Fibroblast of mammary gland (primary cell): ENCODE measurements around the gene NPTXR.
"Not testable (repeated sequence)": the region's sequence is repeated elsewhere in the genome, so short reads cannot be mapped to it uniquely, and the experiment has no call there.

Source experiments
- DNase-seq: peaks from one replicate; pipeline ENCODE4 v3.0.0-alpha.2; 2010; ENCODE audit warnings: low read depth
- H3K4me3 ChIP-seq: 2 replicates; pipeline ENCODE4 v1.5.1; 2011; ENCODE audit warnings: low read depth, mild to moderate bottlenecking, low read length, moderate library complexity; ENCODE audit not compliant: control insufficient read depth
- CTCF ChIP-seq: conservative IDR thresholded peaks from 2 replicates; pipeline ENCODE4 v1.5.1; 2011; ENCODE audit warnings: low read depth, low read length, inconsistent platforms; ENCODE audit not compliant: control insufficient read depth, insufficient read depth

The NPTXR gene

GRCh38 chr22:38819387-38819940 lies 24.4 kb downstream of the NPTXR start:
- H3K4me3 ChIP-seq, result no peak overlapping the region
- TF ChIP-seq CTCF, result no peak
- DNase-seq, result no peak

GRCh38 chr22:38817196-38817595 lies 26.6 kb downstream of the NPTXR start:
- TF ChIP-seq CTCF, result no peak
- DNase-seq, result no peak
- H3K4me3 ChIP-seq, result no peak overlapping the region

- no peak for DNase-seq
- no peak overlapping the region for H3K4me3 ChIP-seq
- TF ChIP-seq CTCF, result no peak
Measured at GRCh38 chr22:38815842-38816241, 28.0 kb downstream of the NPTXR start.

GRCh38 chr22:38811241-38811640 lies 32.6 kb downstream of the NPTXR start:
- no peak overlapping the region for H3K4me3 ChIP-seq
- no peak for DNase-seq
- TF ChIP-seq CTCF, result no peak

GRCh38 chr22:38805041-38805593 lies 38.7 kb downstream of the NPTXR start:
- DNase-seq, H3K4me3 ChIP-seq: not testable (repeated sequence)

- peak; percentile 94 for DNase-seq
- no peak for TF ChIP-seq CTCF
- no peak overlapping the region for H3K4me3 ChIP-seq
Measured at GRCh38 chr22:38802671-38803121, 41.1 kb downstream of the NPTXR start.

GRCh38 chr22:38799265-38800002 lies 44.4 kb downstream of the NPTXR start:
- H3K4me3 ChIP-seq, result no peak overlapping the region
- DNase-seq, result peak; percentile 89
- TF ChIP-seq CTCF, result no peak
